Activated naive CD4-positive, alpha-beta T cell treated with Interleukin-2 at 50 U/mL for 16 hours (primary cell): ENCODE measurements around the gene PSMD10.

Source experiments
- DNase-seq: peaks from one replicate; pipeline ENCODE4 v3.0.0-alpha.2; 2020

PSMD10 gene

DNA sequence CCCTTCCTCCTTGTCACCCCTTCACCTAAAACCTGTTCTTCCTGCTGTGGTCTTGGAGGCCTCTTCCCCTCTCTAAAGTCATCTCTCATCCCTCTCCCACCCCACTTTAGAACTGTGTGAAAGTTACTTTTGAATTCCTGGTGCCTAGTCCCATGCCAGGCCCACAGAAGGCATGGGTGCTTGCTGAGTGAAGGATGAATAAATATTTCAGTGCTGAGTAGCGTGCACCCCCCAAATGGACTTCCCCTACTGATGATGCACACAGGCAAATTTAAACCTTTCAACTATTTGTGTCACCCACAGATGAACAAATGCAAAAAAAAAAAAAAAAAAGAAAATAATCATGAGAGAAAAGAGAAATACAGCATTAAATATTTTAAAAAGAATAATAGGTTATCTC, 19.8 kb downstream of the PSMD10 start:
- DNase-seq, result no peak

- no peak for DNase-seq
Observed at GRCh38 chrX:108070891-108071290, 20.5 kb downstream of the PSMD10 start.

- DNase-seq, result no peak
Observed at GRCh38 chrX:108068121-108068520, 23.2 kb downstream of the PSMD10 start.

DNA sequence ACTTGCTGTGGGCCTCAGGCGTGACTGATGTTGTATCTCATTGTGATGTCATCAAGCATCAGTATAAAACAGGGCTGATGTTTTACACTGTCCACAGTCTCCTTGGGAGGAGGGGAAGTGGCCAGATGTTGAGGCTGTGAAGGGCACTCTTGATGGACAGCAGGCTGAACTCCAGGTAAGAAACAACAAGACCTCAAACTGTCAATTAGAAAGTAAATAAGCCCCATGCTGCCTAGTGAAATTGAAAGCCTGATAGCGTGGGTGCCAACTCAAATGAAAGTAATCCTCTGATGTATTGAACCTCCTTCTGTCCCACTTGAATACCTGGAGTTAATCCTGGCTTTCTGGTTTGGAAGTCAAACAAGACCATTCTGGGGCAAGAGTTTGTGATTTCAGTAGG, 26.7 kb downstream of the PSMD10 start:
- DNase-seq, result no peak

- no peak for DNase-seq
Observed at GRCh38 chrX:108064001-108064400, 27.3 kb downstream of the PSMD10 start.

GRCh38 chrX:108059801-108060200, 31.5 kb downstream of the PSMD10 start:
- no peak for DNase-seq

- no peak for DNase-seq
Observed at GRCh38 chrX:108055546-108055945, 35.8 kb downstream of the PSMD10 start.

DNA sequence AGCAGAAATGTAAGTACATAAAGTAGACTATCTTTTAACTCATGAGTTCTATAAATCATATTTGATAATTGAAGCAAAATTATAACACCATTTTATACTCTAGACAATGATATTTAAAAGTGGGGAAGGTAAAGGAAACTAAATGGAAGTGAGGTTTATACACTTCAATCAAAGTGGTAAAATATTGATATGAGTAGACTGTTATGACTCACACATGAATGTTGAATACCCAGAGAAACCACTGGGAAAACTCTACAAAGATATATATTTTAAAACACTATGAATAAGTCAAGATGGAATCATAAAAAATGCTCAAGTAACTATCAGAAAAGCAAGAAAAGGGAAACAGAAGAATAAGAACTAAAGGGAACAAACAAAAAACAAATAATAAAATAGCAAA, 38.1 kb downstream of the PSMD10 start:
- DNase-seq, result no peak

GRCh38 chrX:108049649-108050048, 41.7 kb downstream of the PSMD10 start:
- no peak for DNase-seq

DNA sequence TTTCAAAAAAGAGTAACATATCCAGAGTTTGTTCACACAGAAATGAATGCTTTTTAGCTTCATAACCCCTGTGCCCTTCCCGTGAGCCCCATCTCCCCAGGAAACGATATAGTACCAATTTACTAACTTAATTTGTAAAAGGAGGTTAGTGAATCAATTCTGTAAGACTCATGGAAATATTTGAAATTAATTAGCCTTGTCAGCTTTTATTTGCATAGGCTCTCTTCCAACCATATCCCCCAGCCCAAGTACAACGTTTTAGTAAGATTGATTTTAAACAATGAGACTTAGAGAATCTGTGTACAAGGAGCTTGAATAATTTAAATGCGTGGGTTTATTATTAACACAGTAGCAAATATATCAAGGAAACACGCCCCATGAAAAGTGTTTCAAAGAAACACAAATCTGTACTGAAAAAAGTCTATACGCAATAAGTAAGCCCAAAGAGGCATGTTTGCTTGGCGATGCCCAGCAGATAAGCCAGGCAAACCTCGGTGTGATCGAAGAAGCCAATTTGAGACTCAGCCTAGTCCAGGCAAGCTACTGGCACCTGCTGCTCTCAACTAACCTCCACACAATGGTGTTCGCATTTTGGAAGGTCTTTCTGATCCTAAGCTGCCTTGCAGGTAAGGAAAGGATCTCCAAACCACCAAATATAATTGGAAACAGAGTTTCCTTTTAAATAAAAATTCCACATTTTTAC, 46.6 kb downstream of the PSMD10 start, which contains the start of gene VSIG1:
VSIG1 (plus strand) TSS at position 512 of the 703 bp plus-strand sequence; CDS start at position 578, 66 bp downstream.
- no peak for DNase-seq

DNA sequence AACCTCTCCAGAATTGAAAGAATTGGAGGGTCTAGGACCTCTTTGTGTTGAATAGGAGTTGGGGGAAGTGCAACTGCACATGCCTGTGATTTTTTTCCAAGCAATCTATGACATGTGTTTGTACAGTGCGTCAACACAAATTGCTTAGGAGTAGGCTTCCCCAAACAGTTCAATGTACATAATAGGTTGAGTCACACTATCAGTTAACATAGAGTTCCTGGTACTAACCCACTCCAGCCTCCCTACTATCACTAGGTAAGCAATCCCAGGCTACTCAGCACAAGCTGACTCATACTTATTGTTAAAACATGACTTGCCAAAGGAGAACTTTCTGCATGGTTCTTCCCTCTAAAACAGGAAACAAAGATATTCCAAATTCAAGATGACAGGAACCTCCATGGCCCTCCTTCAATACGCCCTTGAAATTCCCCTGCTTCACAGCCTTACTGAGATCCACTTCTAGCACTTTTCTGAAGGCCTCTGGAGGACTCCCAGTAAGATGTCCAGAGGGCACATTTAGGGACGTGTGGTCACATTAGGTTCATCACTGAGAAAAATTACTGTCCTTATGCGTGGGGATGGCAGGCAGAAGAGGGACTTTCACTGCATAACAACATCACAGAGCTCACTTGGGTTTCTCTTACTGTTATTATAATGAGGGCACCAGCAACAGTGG, 54.9 kb downstream of the PSMD10 start:
- no peak for DNase-seq

DNA sequence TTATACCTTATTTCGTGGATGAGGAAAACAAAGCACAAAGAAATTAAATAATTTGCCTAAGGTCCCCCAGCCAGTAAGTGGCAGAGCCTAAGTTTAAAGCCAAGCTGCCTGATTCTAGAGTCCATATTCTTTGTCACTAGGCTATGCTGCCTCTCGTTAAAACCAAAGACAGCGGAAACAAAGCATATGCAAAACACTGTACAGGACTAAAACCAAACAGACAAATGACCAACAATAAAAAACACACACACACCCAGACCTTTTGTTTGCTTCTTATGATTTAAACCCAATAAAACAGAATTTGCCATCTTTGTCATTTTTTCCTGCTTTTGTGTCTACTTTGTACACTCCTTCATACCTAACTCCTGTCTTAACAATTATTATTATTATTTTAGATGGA, 56.6 kb downstream of the PSMD10 start:
- no peak for DNase-seq
